ENCODE results near the gene FKBP1B.
A peak's percentile ranks its signal among the peaks of the same experiment; 100 is the strongest.

The FKBP1B gene

GRCh38 chr2:24049485-24050021, at the start of gene FKBP1B:
Gene FKBP1B (plus strand): TSS chr2:24049741. CDS start chr2:24049850, 109 bp downstream.
- Histone ChIP-seq H2AFZ (ENCODE audit: low read length) (peak within 1 kb of the TSS; percentile 63; the same call in 1 of the 2 replicates), H3K4me1 (ENCODE audit: low read length) (peaks cover 11% of the 10 kb centered on the region), H4K20me1 (ENCODE audit: insufficient read depth, low read length) (no peaks in the 10 kb centered on the region), H3K9me3 (replicated peaks; ENCODE audit: insufficient read depth, low read length) (no peaks in the 10 kb centered on the region), H3K36me3 (replicated peaks; ENCODE audit: insufficient read depth, low read length) (no peaks in the 10 kb centered on the region), H3K4me2 (ENCODE audit: low read depth, low read length) (peak within 1 kb of the TSS; percentile 60), H3K27ac (ENCODE audit: low read length) (no peak within 1 kb of the TSS), H3K9ac (ENCODE audit: low read length) (no peak within 1 kb of the TSS), H3K9me2 (replicated peaks; ENCODE audit: insufficient read depth, low read length) (no peaks in the 10 kb centered on the region), H3K27me3 (replicated peaks; ENCODE audit: insufficient read depth, low read length) (peaks cover 13% of the 10 kb centered on the region), H3K4me3 (ENCODE audit: low read length) (peak within 1 kb of the TSS; percentile 57), H3K79me2 (ENCODE audit: low read length) (peaks cover 11% of the 10 kb centered on the region), H3F3A (ENCODE audit: insufficient read depth, low read length) (peaks cover 5% of the 10 kb centered on the region; the same call in 1 of the 2 replicates)
- TF ChIP-seq EZH2phosphoT487 (IDR thresholded peaks at IDR 0.05; ENCODE audit: low read length) (no peak), CTCF (IDR thresholded peaks at IDR 0.05; ENCODE audit: low read length) (no peak)
- DNase-seq, result no peak

GRCh38 chr2:24007693-24008092, 41.8 kb upstream of the FKBP1B start:
- Histone ChIP-seq H3K9ac (ENCODE audit: low read length) (no peak overlapping the region), H3K27ac (ENCODE audit: low read length) (no peak overlapping the region), H3F3A (ENCODE audit: insufficient read depth, low read length) (no peaks in the 10 kb centered on the region), H3K9me3 (replicated peaks; ENCODE audit: insufficient read depth, low read length) (no peaks in the 10 kb centered on the region), H3K4me2 (ENCODE audit: low read depth, low read length) (no peak overlapping the region), H3K4me1 (ENCODE audit: low read length) (no peaks in the 10 kb centered on the region), H3K36me3 (replicated peaks; ENCODE audit: insufficient read depth, low read length) (no peaks in the 10 kb centered on the region), H3K9me2 (replicated peaks; ENCODE audit: insufficient read depth, low read length) (no peaks in the 10 kb centered on the region), H3K4me3 (ENCODE audit: low read length) (no peak overlapping the region), H4K20me1 (ENCODE audit: insufficient read depth, low read length) (no peaks in the 10 kb centered on the region), H3K79me2 (ENCODE audit: low read length) (no peaks in the 10 kb centered on the region), H3K27me3 (replicated peaks; ENCODE audit: insufficient read depth, low read length) (no peaks in the 10 kb centered on the region), H2AFZ (ENCODE audit: low read length) (no peak overlapping the region)
- no peak for DNase-seq
- no peak for TF ChIP-seq EZH2 (optimal IDR thresholded peaks at IDR 0.05; ENCODE audit: low read depth, low read length)

- H3K4me2 ChIP-seq (ENCODE audit: low read depth, low read length), result no peak overlapping the region
- H3K4me1 ChIP-seq (ENCODE audit: low read length), result no peaks in the 10 kb centered on the region
Observed at GRCh38 chr2:24008672-24009366, 40.7 kb upstream of the FKBP1B start.

More at GRCh38 chr2:24008672-24009366, 40.7 kb upstream of the FKBP1B start:
- H2AFZ ChIP-seq (ENCODE audit: low read length), result no peak overlapping the region
- H3K27me3 ChIP-seq (replicated peaks; ENCODE audit: insufficient read depth, low read length), result no peaks in the 10 kb centered on the region
- no peak for DNase-seq
- no peak overlapping the region for H3K4me3 ChIP-seq (ENCODE audit: low read length)
- no peaks in the 10 kb centered on the region for H3K79me2 ChIP-seq (ENCODE audit: low read length)
- H3K9ac ChIP-seq (ENCODE audit: low read length), result no peak overlapping the region
- H3F3A ChIP-seq (ENCODE audit: insufficient read depth, low read length), result no peaks in the 10 kb centered on the region
- no peaks in the 10 kb centered on the region for H3K9me3 ChIP-seq (replicated peaks; ENCODE audit: insufficient read depth, low read length)
- H4K20me1 ChIP-seq (ENCODE audit: insufficient read depth, low read length), result no peaks in the 10 kb centered on the region
- no peaks in the 10 kb centered on the region for H3K36me3 ChIP-seq (replicated peaks; ENCODE audit: insufficient read depth, low read length)
- TF ChIP-seq EZH2 (optimal IDR thresholded peaks at IDR 0.05; ENCODE audit: low read depth, low read length) (no peak), CTCF (IDR thresholded peaks at IDR 0.05; ENCODE audit: low read length) (no peak), EZH2phosphoT487 (IDR thresholded peaks at IDR 0.05; ENCODE audit: low read length) (no peak)
- H3K9me2 ChIP-seq (replicated peaks; ENCODE audit: insufficient read depth, low read length), result no peaks in the 10 kb centered on the region
- no peak overlapping the region for H3K27ac ChIP-seq (ENCODE audit: low read length)
